Type B pancreatic cell (in vitro differentiated cells): Measurements from ENCODE around the gene LRRC36. TPM values are rescaled to one million over a fixed set of nuclear protein-coding genes. Genes with fewer than 3 reads are reported as not detected.
A peak's percentile ranks its signal among the peaks of the same experiment; 100 is the strongest.

Source experiments
- DNase-seq: peaks from one replicate; pipeline ENCODE4 v3.0.0; 2021; ENCODE audit warnings: mixed read lengths; ENCODE audit not compliant: unreplicated experiment; ENCODE audit errors: extremely low spot score
- H3K27ac Mint-ChIP-seq: 2 replicates; pipeline ENCODE4 v1.8.0; 2021; ENCODE audit warnings: mild to moderate bottlenecking, mixed read lengths
- H3K27me3 Mint-ChIP-seq: 2 replicates; pipeline ENCODE4 v1.8.0; 2021; ENCODE audit warnings: mixed read lengths
- H3K36me3 Mint-ChIP-seq: 2 replicates; pipeline ENCODE4 v1.8.0; 2021; ENCODE audit warnings: mixed read lengths
- H3K4me1 Mint-ChIP-seq: one replicate; pipeline ENCODE4 v1.8.0; 2021; ENCODE audit warnings: mixed read lengths; ENCODE audit not compliant: unreplicated experiment
- H3K4me3 Mint-ChIP-seq: 2 replicates; pipeline ENCODE4 v1.8.0; 2021; ENCODE audit warnings: mild to moderate bottlenecking, mixed read lengths
- H3K9me3 Mint-ChIP-seq: 2 replicates; pipeline ENCODE4 v1.8.0; 2021; ENCODE audit warnings: mixed read lengths
- CTCF ChIP-seq: fragments of 200-600 bp; sonication (generic); conservative IDR thresholded peaks from 2 replicates; pipeline ENCODE4 v1.5.0; 2021; ENCODE audit warnings: antibody characterized with exemption, mild to moderate bottlenecking
- total RNA-seq: library from RNA; stranded (reverse); gene quantifications from 2 replicates; pipeline ENCODE4 v1.2.1, GENCODE V29; 2021; ENCODE audit warnings: low replicate concordance

Gene LRRC36
- total RNA-seq, 1 donor from 2014 or later, result 1.1 TPM

- H3K27me3 Mint-ChIP-seq, result peaks cover 7% of the 10 kb centered on the region
- H3K4me1 Mint-ChIP-seq, result peaks cover 35% of the 10 kb centered on the region
- H3K36me3 Mint-ChIP-seq, result no peaks in the 10 kb centered on the region
- peak overlapping the region; percentile 1 for H3K4me3 Mint-ChIP-seq
- no peak for DNase-seq
- TF ChIP-seq CTCF, result no peak
- H3K27ac Mint-ChIP-seq, result no peak overlapping the region
- no peaks in the 10 kb centered on the region for H3K9me3 Mint-ChIP-seq
These were observed 92.9 kb downstream of the LRRC36 start for GRCh38 chr16:67419502-67419901.

GRCh38 chr16:67419931-67420330 is 93.3 kb downstream of the LRRC36 start:
- Mint-ChIP-seq H3K36me3 (no peaks in the 10 kb centered on the region), H3K9me3 (no peaks in the 10 kb centered on the region), H3K27ac (no peak overlapping the region), H3K4me3 (no peak overlapping the region), H3K4me1 (peaks cover 37% of the 10 kb centered on the region), H3K27me3 (peaks cover 7% of the 10 kb centered on the region)
- no peak for TF ChIP-seq CTCF
- no peak for DNase-seq

DNA sequence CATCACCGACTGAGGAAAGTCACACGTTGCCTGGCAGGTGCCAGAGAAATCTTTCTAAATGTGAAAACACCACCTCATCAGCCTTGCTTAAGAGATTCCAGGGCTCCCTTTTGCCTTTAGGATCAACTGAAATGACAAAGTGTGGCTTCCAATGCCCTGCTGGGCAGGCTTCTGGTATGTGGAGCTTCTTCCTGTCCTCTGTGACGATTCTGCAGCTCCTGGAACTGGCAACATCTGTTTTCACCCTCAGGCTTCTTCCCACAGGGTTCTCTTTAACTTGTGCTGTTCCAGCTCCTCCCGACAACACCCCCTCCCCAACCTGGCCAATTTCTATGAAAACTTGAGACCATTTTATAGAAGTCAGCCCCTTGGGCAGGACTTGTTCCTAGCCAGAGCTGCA is 94.4 kb downstream of the LRRC36 start:
- Mint-ChIP-seq H3K27me3 (peaks cover 14% of the 10 kb centered on the region), H3K4me1 (peaks cover 41% of the 10 kb centered on the region), H3K9me3 (no peaks in the 10 kb centered on the region), H3K27ac (no peak overlapping the region), H3K4me3 (no peak overlapping the region), H3K36me3 (no peaks in the 10 kb centered on the region)
- TF ChIP-seq CTCF, result no peak
- no peak for DNase-seq

GRCh38 chr16:67423015-67423414 is 96.4 kb downstream of the LRRC36 start:
- Mint-ChIP-seq H3K36me3 (no peaks in the 10 kb centered on the region), H3K4me1 (peaks cover 30% of the 10 kb centered on the region), H3K4me3 (no peak overlapping the region), H3K27ac (no peak overlapping the region), H3K9me3 (no peaks in the 10 kb centered on the region), H3K27me3 (peaks cover 26% of the 10 kb centered on the region)
- DNase-seq, result no peak
- no peak for TF ChIP-seq CTCF

DNA sequence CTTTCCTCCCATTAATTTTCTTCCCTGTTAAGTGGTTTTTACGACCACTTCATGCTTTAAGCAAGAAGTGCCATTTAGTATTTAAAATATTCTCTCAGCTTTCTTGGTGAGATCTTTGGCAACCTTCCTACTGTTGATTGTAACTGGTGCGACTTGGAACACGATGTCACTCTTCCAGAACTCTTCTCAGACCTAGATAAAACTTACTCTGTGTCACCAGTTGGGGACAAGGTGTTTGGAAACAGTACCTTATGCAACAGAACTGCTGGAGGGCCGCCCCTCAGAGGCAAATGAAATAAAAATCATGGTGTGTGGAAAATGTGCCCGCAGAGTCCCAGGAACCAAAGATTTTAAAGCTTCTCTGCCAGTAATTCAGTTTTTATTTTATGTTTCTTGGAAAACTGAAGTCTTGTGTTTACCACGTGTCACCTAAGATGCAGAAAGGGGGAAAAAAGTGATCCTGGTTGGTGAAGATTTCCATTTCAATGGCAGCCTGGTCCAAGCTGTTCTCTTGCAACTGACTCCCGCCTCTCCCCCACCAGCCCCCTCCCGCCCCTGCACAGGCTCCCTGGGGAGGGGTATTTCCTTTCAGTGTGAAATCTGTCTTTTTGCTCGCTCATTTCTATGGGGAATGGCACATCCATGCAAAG is 97.1 kb downstream of the LRRC36 start:
- H3K4me3 Mint-ChIP-seq, result no peak overlapping the region
- TF ChIP-seq CTCF, result no peak
- peaks cover 31% of the 10 kb centered on the region for H3K27me3 Mint-ChIP-seq
- H3K4me1 Mint-ChIP-seq, result peaks cover 30% of the 10 kb centered on the region
- DNase-seq, result no peak
- peak overlapping the region; percentile 18 for H3K27ac Mint-ChIP-seq
- H3K9me3 Mint-ChIP-seq, result no peaks in the 10 kb centered on the region
- H3K36me3 Mint-ChIP-seq, result no peaks in the 10 kb centered on the region

DNA sequence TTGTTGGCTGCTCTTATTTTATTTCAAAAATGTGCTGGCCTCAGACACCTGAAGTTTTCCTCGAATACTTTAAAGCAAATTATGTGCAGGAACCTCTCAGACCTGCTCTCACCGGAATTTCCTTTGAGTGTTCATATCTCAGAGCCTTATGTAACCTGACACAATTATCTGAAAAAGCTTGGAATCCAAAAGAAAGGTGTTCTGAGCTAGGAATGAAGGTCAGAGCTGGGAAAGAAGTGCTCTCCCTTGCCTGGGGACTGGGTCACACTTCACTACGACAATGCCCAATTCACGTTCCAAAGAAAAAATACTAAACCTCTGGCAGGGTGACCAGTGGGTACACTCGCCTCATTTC is 97.6 kb downstream of the LRRC36 start:
- Mint-ChIP-seq H3K4me1 (peaks cover 34% of the 10 kb centered on the region), H3K4me3 (no peak overlapping the region), H3K27me3 (peaks cover 36% of the 10 kb centered on the region)

More for the DNA sequence above, 97.6 kb downstream of the LRRC36 start:
- Mint-ChIP-seq H3K9me3 (no peaks in the 10 kb centered on the region), H3K27ac (no peak overlapping the region), H3K36me3 (no peaks in the 10 kb centered on the region)
- no peak for TF ChIP-seq CTCF
- DNase-seq, result no peak
